GM19372 (cell line): Measurements from ENCODE around the gene CUX1.

ENCODE experiments used
- ATAC-seq: cut with Tn5 transposase; IDR thresholded peaks from one replicate; pipeline ENCODE4 v1.9.1; 2021; ENCODE audit warnings: mild to moderate bottlenecking, low read depth, moderate library complexity; ENCODE audit not compliant: unreplicated experiment

Gene CUX1

GRCh38 chr7:102185796-102186195 lies 368.4 kb downstream of the CUX1 start:
- no peak for ATAC-seq

GRCh38 chr7:102186306-102186705 lies 368.9 kb downstream of the CUX1 start:
- ATAC-seq, result no peak

GRCh38 chr7:102188746-102189145 lies 371.3 kb downstream of the CUX1 start:
- ATAC-seq, result no peak

- ATAC-seq, result no peak
Observed at GRCh38 chr7:102189756-102190155, 372.3 kb downstream of the CUX1 start.

- no peak for ATAC-seq
Observed at GRCh38 chr7:102190776-102191350, 373.4 kb downstream of the CUX1 start.

GRCh38 chr7:102191556-102192379 lies 374.3 kb downstream of the CUX1 start:
- no peak for ATAC-seq

GRCh38 chr7:102192790-102193189 lies 375.4 kb downstream of the CUX1 start:
- no peak for ATAC-seq

GRCh38 chr7:102193806-102194205 lies 376.4 kb downstream of the CUX1 start:
- no peak for ATAC-seq

GRCh38 chr7:102195361-102195760 lies 377.9 kb downstream of the CUX1 start:
- ATAC-seq, result no peak

GRCh38 chr7:102196028-102196427 lies 378.6 kb downstream of the CUX1 start:
- ATAC-seq, result no peak

- no peak for ATAC-seq
Observed at GRCh38 chr7:102197161-102197560, 379.7 kb downstream of the CUX1 start.

- ATAC-seq, result no peak
Observed at GRCh38 chr7:102197599-102197998, 380.2 kb downstream of the CUX1 start.

- no peak for ATAC-seq
Observed at GRCh38 chr7:102198417-102198956, 381.1 kb downstream of the CUX1 start.

- no peak for ATAC-seq
Observed at GRCh38 chr7:102201576-102201975, 384.1 kb downstream of the CUX1 start.

- ATAC-seq, result no peak
Observed at GRCh38 chr7:102202556-102202955, 385.1 kb downstream of the CUX1 start.

- ATAC-seq, result no peak
Observed at GRCh38 chr7:102203218-102203617, 385.8 kb downstream of the CUX1 start.

GRCh38 chr7:102204212-102204611 lies 386.8 kb downstream of the CUX1 start:
- no peak for ATAC-seq

GRCh38 chr7:102205915-102206314 lies 388.5 kb downstream of the CUX1 start:
- ATAC-seq, result no peak

GRCh38 chr7:102208826-102209225 lies 391.4 kb downstream of the CUX1 start:
- no peak for ATAC-seq

- no peak for ATAC-seq
Observed at GRCh38 chr7:102210787-102211186, 393.4 kb downstream of the CUX1 start.

- ATAC-seq, result no peak
Observed at GRCh38 chr7:102211590-102212550, 394.4 kb downstream of the CUX1 start.
